ENCODE data around the gene RPH3AL. TPM values are rescaled to one million over a fixed set of nuclear protein-coding genes. Genes with fewer than 3 reads are reported as not detected.

Gene RPH3AL
- total and polyA plus RNA-seq, 2 of the 8 experiments (the other 6 are each of a cell fraction or from before 2014, with no cell fraction given): 5.6 to 5.8 TPM

GRCh38 chr17:193426-193810, 159.2 kb downstream of the RPH3AL start:
- Histone ChIP-seq H3K4me2 (ENCODE audit: insufficient read depth in 1 of 2, low read depth in 2 of 2, low read length in 2 of 2) (no peak overlapping the region), H3K9me3 (ENCODE audit: insufficient read depth in 2 of 2, low read depth in 1 of 2, low read length in 1 of 2) (no peaks in the 10 kb centered on the region), H3K27ac (ENCODE audit: low read depth, low read length) (no peak overlapping the region), H3K56ac (replicated peaks; ENCODE audit: insufficient read length, low read depth, low read length) (no peak overlapping the region), H4K91ac (replicated peaks; ENCODE audit: insufficient read length, low read length) (no peak overlapping the region), H2BK5ac (ENCODE audit: low read depth, low read length) (no peak overlapping the region), H2BK12ac (ENCODE audit: low read depth, low read length) (no peak overlapping the region; the same call in 1 of the 2 replicates), H3K18ac (ENCODE audit: extremely low read depth, low read length) (no peak overlapping the region), H3K4ac (replicated peaks; ENCODE audit: insufficient read length, low read depth, low read length) (no peak overlapping the region), H3K4me3 (ENCODE audit: extremely low read depth in 1 of 4, insufficient read depth in 2 of 4, low read depth in 3 of 4, low read length in 4 of 4) (no peak overlapping the region), H3K23ac (ENCODE audit: insufficient read length) (no peak overlapping the region), H3K36me3 (ENCODE audit: control insufficient read depth in 2 of 4, insufficient read depth in 4 of 4, low read length in 3 of 4) (no peaks in the 10 kb centered on the region), H3K14ac (ENCODE audit: insufficient read length) (no peak overlapping the region), H3K9ac (replicated peaks in 1 of 4; ENCODE audit: extremely low read depth in 1 of 4, low read depth in 3 of 4, low read length in 3 of 4) (no peak overlapping the region), H3K79me2 (ENCODE audit: control insufficient read depth in 1 of 2, insufficient read depth in 2 of 2, low read length in 2 of 2) (no peaks in the 10 kb centered on the region), H2BK20ac (ENCODE audit: low read length) (no peak overlapping the region), H3K23me2 (ENCODE audit: low read depth, low read length) (no peaks in the 10 kb centered on the region), H2BK120ac (replicated peaks; ENCODE audit: low read depth, low read length) (no peak overlapping the region), H2AK5ac (ENCODE audit: low read depth, low read length) (no peak overlapping the region), H3K27me3 (replicated peaks in 1 of 4; ENCODE audit: control insufficient read depth in 3 of 4, extremely low read depth in 1 of 4, insufficient read depth in 3 of 4, low read length in 3 of 4) (no peaks in the 10 kb centered on the region; a peak in 1 of 7 replicates), H2AFZ (ENCODE audit: low read length) (no peak overlapping the region), H4K5ac (ENCODE audit: insufficient read length, low read depth, low read length) (no peak overlapping the region), H3K79me1 (ENCODE audit: low read depth, low read length) (no peaks in the 10 kb centered on the region), H4K8ac (ENCODE audit: extremely low read depth, insufficient read depth, low read length) (no peak overlapping the region), H2BK15ac (ENCODE audit: low read length) (no peak overlapping the region), H4K20me1 (replicated peaks in 1 of 2; ENCODE audit: control insufficient read depth in 1 of 2, insufficient read depth in 2 of 2, low read length in 2 of 2) (no peaks in the 10 kb centered on the region), H3K4me1 (replicated peaks in 1 of 4; ENCODE audit: control insufficient read depth in 3 of 4, insufficient read depth in 4 of 4, low read length in 3 of 4) (peaks cover 0 to 3% (median 0%) of the 10 kb centered on the region in 4 experiments; a peak in 1 of 7 replicates)
- ChIA-PET POLR2A (ENCODE audit: partially characterized antibody) (interaction anchor here (1.8 kb wide), 1 partner anchor 11 kb away, joined by 4 read pairs; no protein-coding TSS in a partner anchor), CTCF (ENCODE audit: partially characterized antibody) (interaction anchor here (1.1 to 1.6 kb wide), 2 partner anchors 9 to 115 kb away, joined by 4 to 5 read pairs; no protein-coding TSS in a partner anchor)
- WGBS, 2 experiments (ENCODE audit: extremely low coverage in 1 of 2, insufficient coverage in 1 of 2, insufficient read length in 1 of 2, insufficient replicate concordance in 2 of 2, low coverage in 1 of 2, low lambda C conversion rate in 2 of 2, missing lambda C conversion rate in 1 of 2): 88% methylated on average over 8 of the region's 8 CpGs; no CpG with 5 or more reads in 1 of the 2 experiments
- FAIRE-seq (no peak), DNase-seq (ENCODE audit: low read depth in 1 of 2, low spot score in 2 of 2) (no peak)
- TF ChIP-seq RNF2 (IDR thresholded peaks at IDR 0.05; ENCODE audit: borderline replicate concordance, low read depth, low read length, missing control alignments, poor library complexity, severe bottlenecking): no peak
- TF ChIP-seq BACH1 (IDR thresholded peaks at IDR 0.05; ENCODE audit: low read length): no peak
- TF ChIP-seq, protein P1, sequence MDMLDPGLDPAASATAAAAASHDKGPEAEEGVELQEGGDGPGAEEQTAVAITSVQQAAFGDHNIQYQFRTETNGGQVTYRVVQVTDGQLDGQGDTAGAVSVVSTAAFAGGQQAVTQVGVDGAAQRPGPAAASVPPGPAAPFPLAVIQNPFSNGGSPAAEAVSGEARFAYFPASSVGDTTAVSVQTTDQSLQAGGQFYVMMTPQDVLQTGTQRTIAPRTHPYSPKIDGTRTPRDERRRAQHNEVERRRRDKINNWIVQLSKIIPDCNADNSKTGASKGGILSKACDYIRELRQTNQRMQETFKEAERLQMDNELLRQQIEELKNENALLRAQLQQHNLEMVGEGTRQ (IDR thresholded peaks at IDR 0.05; ENCODE audit: low read length): no peak
- TF ChIP-seq, protein P2, sequence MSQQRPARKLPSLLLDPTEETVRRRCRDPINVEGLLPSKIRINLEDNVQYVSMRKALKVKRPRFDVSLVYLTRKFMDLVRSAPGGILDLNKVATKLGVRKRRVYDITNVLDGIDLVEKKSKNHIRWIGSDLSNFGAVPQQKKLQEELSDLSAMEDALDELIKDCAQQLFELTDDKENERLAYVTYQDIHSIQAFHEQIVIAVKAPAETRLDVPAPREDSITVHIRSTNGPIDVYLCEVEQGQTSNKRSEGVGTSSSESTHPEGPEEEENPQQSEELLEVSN (IDR thresholded peaks at IDR 0.05): no peak
- no peak for TF ChIP-seq TAF1 (IDR thresholded peaks at IDR 0.05; ENCODE audit: low read depth, low read length)
- no peak for TF ChIP-seq SIX5 (IDR thresholded peaks at IDR 0.05; ENCODE audit: low read depth, low read length)
- no peak for TF ChIP-seq SIN3A (conservative IDR thresholded peaks at IDR 0.05 in 1 of 2, IDR thresholded peaks at IDR 0.05 in 1 of 2; ENCODE audit: low read depth in 1 of 2, low read length in 2 of 2)
- no peak for TF ChIP-seq CHD1 (IDR thresholded peaks at IDR 0.05; ENCODE audit: low read depth, low read length)
- TF ChIP-seq SRF (IDR thresholded peaks at IDR 0.05; ENCODE audit: low read depth, low read length): no peak
- no peak for TF ChIP-seq ATF2 (IDR thresholded peaks at IDR 0.05; ENCODE audit: low read length)

All from H1 (cell line).